ENCODE results near the gene FAM171A1. TPM values are rescaled to one million over a fixed set of nuclear protein-coding genes. Genes with fewer than 3 reads are reported as not detected.

The FAM171A1 gene
- total and polyA plus RNA-seq, 2 of the 13 experiments (the other 11 are each of a cell fraction or from before 2014, with no cell fraction given), result 21.5 to 34.7 TPM

DNA sequence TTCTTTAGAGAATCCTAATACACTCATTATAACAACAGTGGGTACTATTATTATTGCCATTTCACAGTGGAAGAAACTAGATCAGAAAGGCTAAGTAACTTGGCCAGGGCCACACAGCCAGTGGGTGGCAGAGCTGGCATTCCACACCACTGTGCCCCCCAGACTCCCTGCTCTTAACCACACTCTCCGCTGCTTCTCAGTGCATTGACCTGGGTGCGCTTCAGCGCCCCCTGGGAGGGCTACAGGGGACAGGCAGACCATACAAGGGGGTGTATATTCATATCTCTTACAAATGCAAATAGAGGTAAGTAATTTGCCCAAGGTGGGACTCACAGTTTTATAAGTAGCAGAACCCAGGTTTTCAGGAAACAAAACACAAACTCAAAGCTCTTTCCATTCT is 125.6 kb downstream of the FAM171A1 start (continued):
- TF ChIP-seq RBM22 (optimal IDR thresholded peaks at IDR 0.05; ENCODE audit: low read length), result no peak
- TF ChIP-seq ZNF3 (CRISPR knock-in tag; IDR thresholded peaks at IDR 0.05), result no peak
- TF ChIP-seq, protein P1, sequence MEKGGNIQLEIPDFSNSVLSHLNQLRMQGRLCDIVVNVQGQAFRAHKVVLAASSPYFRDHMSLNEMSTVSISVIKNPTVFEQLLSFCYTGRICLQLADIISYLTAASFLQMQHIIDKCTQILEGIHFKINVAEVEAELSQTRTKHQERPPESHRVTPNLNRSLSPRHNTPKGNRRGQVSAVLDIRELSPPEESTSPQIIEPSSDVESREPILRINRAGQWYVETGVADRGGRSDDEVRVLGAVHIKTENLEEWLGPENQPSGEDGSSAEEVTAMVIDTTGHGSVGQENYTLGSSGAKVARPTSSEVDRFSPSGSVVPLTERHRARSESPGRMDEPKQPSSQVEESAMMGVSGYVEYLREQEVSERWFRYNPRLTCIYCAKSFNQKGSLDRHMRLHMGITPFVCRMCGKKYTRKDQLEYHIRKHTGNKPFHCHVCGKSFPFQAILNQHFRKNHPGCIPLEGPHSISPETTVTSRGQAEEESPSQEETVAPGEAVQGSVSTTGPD (CRISPR knock-in tag; IDR thresholded peaks at IDR 0.05), result no peak
- TF ChIP-seq ZNF337 (CRISPR knock-in tag; IDR thresholded peaks at IDR 0.05; ENCODE audit: borderline replicate concordance, low read depth), result no peak
- peak; percentile 88 for TF ChIP-seq ZNF768 (CRISPR knock-in tag; IDR thresholded peaks at IDR 0.05)
- TF ChIP-seq BCL6 (CRISPR knock-in tag; IDR thresholded peaks at IDR 0.05), result no peak
- TF ChIP-seq ZNF839 (CRISPR knock-in tag; IDR thresholded peaks at IDR 0.05; ENCODE audit: borderline replicate concordance), result no peak
- no peak for TF ChIP-seq ZNF446 (CRISPR knock-in tag; IDR thresholded peaks at IDR 0.05)

DNA sequence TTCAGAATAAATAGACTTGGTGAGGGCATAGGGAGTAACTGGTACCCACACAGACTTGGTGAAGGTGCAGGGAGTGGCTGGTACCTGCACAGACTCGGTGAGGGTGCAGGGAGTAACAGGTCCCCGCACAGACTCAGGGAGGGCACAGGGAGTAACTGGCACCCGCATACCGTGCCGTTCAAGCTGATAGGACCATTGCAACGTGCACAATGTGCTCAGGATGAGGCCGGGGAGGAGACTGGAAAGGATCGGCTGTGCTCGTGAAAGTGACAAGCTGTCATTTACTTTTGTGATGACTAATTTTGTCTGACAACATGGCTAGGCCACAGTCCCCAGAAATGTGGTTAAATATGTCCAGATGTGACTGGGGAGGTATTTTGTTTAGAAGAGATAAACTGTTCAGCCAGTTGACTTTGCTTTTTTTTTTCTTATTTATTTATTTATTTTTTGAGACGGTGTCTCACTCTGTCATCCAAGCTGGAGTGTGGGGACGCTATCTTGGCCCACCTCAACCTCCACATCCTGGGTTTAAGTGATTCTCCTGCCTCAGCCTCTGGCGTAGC is 126.4 kb downstream of the FAM171A1 start:
- no peaks in the 10 kb centered on the region for H3K9me3 ChIP-seq (ENCODE audit: low read length)
- BruUV-seq (replicated peaks), result no TSS peak
- no peak overlapping the region for H3K4me3 ChIP-seq (replicated peaks in 1 of 3; ENCODE audit: insufficient read depth in 1 of 3, low read depth in 2 of 3, low read length in 3 of 3)
- no peaks in the 10 kb centered on the region for H3K4me1 ChIP-seq (ENCODE audit: insufficient read depth, low read length)
- no peak overlapping the region for H3K9ac ChIP-seq (ENCODE audit: insufficient read depth, low read depth, low read length)
- DNase-seq (ENCODE audit: low spot score), result no peak
- H3K36me3 ChIP-seq (replicated peaks in 1 of 2; ENCODE audit: control insufficient read depth in 1 of 2, insufficient read depth in 2 of 2, low read length in 2 of 2), result peaks cover 9 to 38% of the 10 kb centered on the region in 2 experiments; a peak in 4 of 5 replicates
- CTCF ChIA-PET (ENCODE audit: low intra/inter-chr PET ratio, low total read pairs), result no interaction called here
- WGBS (ENCODE audit: low lambda C conversion rate), result 96% methylated on average over 12 of the region's 12 CpGs
- H3K27ac ChIP-seq (ENCODE audit: extremely low read length, insufficient read depth, low read length), result no peak overlapping the region
- H3K79me2 ChIP-seq (ENCODE audit: insufficient read depth, low read length), result no peaks in the 10 kb centered on the region
- in situ Hi-C loops (cut with HindIII; ENCODE audit: extremely low pct_ligation_motif_present, low pct_unique_long_range_greater_than_20kb) (no loop called here), intact Hi-C loops (cut with micrococcal nuclease; ENCODE audit: unreplicated experiment) (no loop called here)
- no peaks in the 10 kb centered on the region for H3K27me3 ChIP-seq (ENCODE audit: control insufficient read depth in 1 of 2, insufficient read depth in 2 of 2, low read length in 2 of 2)
- no peak for ATAC-seq
- no peak overlapping the region for H2AFZ ChIP-seq (ENCODE audit: low read length)
- no peak for FAIRE-seq
- H3K4me2 ChIP-seq (ENCODE audit: low read depth, low read length), result no peak overlapping the region
- POLR2A ChIA-PET, result no interaction called here
- H4K20me1 ChIP-seq (ENCODE audit: insufficient read depth, low read length), result no peaks in the 10 kb centered on the region
- TF ChIP-seq CC2D1A (CRISPR knock-in tag; IDR thresholded peaks at IDR 0.05) (no peak), ZNF629 (CRISPR knock-in tag; conservative IDR thresholded peaks at IDR 0.05) (no peak), CHD2 (IDR thresholded peaks at IDR 0.05; ENCODE audit: low read depth, low read length) (no peak), ZNF354B (CRISPR knock-in tag; IDR thresholded peaks at IDR 0.05) (no peak), ZNF563 (CRISPR knock-in tag; IDR thresholded peaks at IDR 0.05) (no peak), ZNF350 (CRISPR knock-in tag; IDR thresholded peaks at IDR 0.05; ENCODE audit: borderline replicate concordance, low read depth) (no peak)
- TF ChIP-seq, protein P2, sequence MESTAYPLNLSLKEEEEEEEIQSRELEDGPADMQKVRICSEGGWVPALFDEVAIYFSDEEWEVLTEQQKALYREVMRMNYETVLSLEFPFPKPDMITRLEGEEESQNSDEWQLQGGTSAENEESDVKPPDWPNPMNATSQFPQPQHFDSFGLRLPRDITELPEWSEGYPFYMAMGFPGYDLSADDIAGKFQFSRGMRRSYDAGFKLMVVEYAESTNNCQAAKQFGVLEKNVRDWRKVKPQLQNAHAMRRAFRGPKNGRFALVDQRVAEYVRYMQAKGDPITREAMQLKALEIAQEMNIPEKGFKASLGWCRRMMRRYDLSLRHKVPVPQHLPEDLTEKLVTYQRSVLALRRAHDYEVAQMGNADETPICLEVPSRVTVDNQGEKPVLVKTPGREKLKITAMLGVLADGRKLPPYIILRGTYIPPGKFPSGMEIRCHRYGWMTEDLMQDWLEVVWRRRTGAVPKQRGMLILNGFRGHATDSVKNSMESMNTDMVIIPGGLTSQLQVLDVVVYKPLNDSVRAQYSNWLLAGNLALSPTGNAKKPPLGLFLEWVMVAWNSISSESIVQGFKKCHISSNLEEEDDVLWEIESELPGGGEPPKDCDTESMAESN (CRISPR knock-in tag; conservative IDR thresholded peaks at IDR 0.05), result no peak
- TF ChIP-seq, protein P3, sequence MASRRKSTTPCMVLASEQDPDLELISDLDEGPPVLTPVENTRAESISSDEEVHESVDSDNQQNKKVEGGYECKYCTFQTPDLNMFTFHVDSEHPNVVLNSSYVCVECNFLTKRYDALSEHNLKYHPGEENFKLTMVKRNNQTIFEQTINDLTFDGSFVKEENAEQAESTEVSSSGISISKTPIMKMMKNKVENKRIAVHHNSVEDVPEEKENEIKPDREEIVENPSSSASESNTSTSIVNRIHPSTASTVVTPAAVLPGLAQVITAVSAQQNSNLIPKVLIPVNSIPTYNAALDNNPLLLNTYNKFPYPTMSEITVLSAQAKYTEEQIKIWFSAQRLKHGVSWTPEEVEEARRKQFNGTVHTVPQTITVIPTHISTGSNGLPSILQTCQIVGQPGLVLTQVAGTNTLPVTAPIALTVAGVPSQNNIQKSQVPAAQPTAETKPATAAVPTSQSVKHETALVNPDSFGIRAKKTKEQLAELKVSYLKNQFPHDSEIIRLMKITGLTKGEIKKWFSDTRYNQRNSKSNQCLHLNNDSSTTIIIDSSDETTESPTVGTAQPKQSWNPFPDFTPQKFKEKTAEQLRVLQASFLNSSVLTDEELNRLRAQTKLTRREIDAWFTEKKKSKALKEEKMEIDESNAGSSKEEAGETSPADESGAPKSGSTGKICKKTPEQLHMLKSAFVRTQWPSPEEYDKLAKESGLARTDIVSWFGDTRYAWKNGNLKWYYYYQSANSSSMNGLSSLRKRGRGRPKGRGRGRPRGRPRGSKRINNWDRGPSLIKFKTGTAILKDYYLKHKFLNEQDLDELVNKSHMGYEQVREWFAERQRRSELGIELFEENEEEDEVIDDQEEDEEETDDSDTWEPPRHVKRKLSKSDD (CRISPR knock-in tag; IDR thresholded peaks at IDR 0.05; ENCODE audit: low read depth), result no peak
- TF ChIP-seq, protein P4, sequence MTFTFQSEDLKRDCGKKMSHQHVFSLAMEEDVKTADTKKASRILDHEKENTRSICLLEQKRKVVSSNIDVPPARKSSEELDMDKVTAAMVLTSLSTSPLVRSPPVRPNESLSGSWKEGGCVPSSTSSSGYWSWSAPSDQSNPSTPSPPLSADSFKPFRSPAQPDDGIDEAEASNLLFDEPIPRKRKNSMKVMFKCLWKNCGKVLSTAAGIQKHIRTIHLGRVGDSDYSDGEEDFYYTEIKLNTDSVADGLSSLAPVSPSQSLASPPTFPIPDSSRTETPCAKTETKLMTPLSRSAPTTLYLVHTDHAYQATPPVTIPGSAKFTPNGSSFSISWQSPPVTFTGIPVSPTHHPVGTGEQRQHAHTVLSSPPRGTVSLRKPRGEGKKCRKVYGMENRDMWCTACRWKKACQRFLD (CRISPR knock-in tag; IDR thresholded peaks at IDR 0.05; ENCODE audit: borderline replicate concordance), result no peak
